Activated CD4-positive, alpha-beta T cell treated with anti-CD3 and anti-CD28 coated beads for 4 hours (primary cell): ENCODE measurements around the gene DDX31.

Source experiments
- DNase-seq, 2 donors: peaks; one replicate each; pipeline ENCODE4 v3.0.0-alpha.2; 2020

DDX31 gene

DNA sequence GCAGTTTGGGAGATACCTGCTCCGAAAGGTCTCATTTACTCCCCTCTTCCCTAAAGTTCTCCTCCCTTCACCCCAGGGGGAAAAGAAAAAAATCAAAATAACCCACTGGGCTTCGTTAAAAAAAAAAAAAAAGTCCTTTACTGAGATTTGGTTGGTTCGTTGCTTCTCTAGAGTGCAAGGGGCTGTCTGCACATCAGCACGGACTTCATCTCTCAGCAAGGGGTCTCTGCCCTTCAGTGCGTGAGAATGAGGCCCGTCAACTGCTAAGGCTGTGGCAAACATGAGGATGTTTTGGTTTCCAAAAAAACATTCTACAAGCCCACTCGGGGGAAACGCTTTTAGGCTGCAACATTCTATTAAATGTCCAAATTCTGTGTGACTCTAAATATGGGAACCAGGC, 77.3 kb downstream of the DDX31 start:
- DNase-seq = no peak

GRCh38 chr9:132591751-132592314, 78.0 kb downstream of the DDX31 start:
- no peak for DNase-seq

GRCh38 chr9:132591244-132591643, 78.5 kb downstream of the DDX31 start:
- no peak for DNase-seq

- DNase-seq = no peak
Measured at GRCh38 chr9:132590318-132591182, 79.2 kb downstream of the DDX31 start.

DNA sequence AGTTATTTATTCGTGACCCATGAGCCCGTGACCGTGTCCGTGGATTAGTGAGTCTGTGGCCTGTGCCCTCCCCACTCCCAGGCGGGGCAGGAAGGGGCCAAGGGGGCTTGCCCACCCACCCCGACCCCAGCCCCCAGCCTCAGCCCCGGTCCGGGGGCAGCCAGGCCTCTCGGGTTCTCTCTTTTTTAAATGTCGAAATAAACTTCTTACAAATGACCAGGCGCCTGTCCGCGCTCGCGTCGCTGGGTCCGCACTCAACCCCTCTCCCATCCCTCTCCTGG, 79.8 kb downstream of the DDX31 start:
- DNase-seq = no peak

GRCh38 chr9:132589148-132590036, 80.4 kb downstream of the DDX31 start:
- no peak for DNase-seq

GRCh38 chr9:132588501-132589147, 81.2 kb downstream of the DDX31 start:
- DNase-seq = no peak

DNA sequence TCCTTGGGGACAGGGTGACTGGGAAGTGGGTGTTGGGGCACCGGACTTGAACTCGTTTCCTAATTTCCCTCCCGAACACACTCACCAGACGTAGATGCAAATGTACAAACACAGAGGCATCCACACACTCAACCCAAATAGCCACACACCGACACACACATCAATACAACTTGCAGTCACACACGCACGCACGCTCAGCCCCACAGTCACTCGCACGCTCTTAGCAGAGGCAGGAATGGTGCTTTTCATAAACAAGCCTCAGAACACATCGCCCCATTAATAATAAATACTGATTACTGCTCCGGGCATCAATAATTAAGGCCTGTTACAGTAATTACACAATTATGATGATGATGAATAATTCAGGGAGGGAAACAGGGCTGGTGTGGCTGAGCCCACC, 81.7 kb downstream of the DDX31 start:
- no peak for DNase-seq

DNA sequence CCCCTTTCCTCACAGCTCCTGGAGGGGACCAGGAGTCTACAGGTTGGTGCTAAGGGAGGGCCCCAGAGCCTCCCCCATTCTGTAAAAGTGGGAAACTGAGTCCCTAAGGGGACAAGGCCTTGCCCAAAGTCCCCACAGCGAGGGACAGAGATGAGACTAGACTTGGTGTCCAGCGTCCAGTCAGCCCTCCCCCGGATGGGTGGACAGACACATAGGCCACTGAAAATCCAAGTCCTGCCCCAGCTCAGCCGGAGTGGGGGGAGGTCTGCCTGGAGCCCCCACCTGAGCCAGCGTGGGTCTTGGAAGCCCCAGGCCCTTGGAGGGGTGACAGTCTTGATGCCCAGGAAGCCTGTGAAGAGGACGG, 82.2 kb downstream of the DDX31 start:
- DNase-seq = no peak

DNA sequence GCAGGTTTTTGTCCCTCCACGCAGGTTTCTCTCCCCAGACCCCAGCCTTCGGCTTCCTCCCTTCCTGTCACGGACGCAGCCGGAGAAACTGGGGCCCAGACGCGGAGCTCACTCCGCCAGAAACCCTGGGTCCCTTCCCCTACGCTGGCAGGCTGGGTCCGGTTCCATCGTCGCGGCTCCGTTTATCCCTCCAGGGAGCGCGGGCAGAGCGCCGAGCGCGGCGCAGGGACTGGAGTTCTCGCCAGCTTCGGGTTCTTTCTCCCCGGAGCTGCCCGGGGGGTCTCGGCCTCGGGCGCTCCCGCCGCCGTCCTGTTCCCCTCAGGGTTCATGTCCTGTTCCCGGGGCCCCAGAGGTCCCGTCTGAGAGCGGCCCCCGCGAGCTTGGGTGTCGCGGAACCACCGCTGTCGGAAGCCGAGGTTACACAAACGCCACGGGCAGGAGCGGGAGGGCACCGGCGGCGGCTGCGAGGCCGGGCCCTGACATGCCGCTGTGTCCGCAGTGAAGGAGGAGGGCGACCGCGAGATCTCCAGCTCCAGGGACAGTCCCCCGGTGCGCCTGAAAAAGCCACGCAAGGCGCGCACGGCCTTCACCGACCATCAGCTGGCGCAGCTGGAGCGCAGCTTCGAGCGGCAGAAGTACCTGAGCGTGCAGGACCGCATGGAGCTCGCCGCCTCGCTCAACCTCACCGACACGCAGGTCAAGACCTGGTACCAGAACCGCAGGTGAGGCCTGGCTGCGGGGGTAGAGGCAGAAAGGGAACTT, 82.8 kb downstream of the DDX31 start:
- no peak for DNase-seq

- DNase-seq = no peak
Measured at GRCh38 chr9:132585954-132586829, 83.6 kb downstream of the DDX31 start.

DNA sequence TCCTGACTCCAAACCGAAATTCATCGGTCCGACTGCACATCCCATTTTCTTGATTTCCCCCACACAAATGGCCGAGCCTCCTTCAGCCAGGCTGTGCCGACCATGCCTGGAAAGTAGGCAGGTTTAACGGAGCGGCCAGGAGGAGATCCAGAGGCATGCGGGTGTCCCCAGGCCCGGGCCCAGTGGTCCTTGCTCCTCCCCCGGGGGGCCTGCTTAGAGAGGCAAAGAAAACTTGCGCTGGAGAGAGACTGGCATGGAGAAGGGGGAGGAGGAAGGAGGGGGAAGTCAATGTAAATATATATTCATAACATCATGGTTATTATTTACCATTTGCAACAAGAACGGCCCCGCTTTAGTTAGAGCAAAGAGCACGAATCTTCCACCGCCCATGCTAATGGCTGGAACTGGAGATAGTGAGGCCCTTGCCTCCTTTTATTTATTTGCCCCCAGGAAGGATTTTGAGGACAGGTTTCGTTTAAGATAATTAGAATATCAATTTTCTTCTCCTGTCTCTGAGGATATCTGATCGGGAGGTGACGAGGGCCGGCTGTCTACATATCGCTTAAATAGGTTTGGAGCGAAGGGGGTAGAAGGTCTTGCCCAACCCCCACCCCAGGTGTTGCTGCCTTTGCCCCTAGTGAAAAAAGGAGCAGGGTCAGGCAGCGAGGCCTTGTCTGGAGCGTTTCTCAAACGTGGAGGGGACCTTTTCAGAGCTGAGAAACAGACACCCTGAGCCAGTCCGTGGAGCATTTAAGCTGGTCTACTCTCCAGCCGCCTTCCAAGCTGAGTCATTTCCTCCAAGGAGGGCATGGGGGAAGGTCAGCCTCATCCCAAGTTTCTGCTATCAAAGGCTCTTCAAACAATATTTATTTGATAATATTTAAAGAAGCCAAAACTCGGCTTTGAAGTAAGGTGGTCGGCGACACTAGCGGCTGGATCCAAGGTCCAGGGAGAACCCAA, 84.9 kb downstream of the DDX31 start:
- no peak for DNase-seq

- DNase-seq = no peak
Measured at GRCh38 chr9:132583584-132584304, 86.0 kb downstream of the DDX31 start.

DNA sequence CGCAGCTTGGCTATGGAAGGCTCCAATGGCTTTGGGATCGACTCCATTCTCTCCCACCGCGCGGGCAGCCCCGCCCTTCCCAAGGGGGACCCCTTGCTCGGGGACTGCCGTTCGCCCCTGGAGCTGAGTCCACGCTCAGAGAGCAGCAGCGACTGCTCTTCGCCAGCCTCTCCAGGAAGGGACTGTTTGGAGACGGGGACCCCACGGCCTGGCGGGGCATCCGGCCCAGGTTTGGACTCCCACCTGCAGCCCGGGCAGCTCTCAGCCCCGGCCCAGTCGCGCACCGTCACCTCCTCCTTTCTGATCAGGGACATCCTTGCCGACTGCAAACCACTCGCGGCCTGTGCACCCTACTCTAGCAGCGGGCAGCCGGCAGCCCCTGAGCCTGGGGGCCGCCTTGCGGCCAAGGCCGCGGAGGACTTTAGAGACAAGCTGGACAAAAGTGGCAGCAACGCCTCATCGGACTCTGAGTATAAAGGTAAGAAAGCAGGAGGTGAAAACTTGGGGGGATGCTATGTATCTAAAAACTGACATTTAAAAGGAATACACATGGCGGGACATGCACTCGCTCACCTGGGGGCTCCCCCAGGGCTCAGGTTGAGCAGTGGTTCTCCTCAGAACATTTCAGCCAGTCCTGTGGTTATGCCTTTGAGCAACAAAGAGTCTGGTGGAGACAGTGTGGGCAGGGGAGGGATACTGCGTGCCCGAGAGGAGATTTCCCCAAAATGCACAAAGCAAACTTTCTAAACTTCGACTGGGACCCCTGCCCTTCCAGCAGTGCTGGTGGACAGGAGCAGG, 86.8 kb downstream of the DDX31 start:
- DNase-seq = no peak

- DNase-seq = no peak
Measured at GRCh38 chr9:132582276-132582785, 87.5 kb downstream of the DDX31 start, which contains the start of gene BARHL1. Gene BARHL1 (plus strand): TSS chr9:132582606. CDS start chr9:132582798, 192 bp downstream.

GRCh38 chr9:132579427-132579798, 90.4 kb downstream of the DDX31 start:
- DNase-seq = no peak

GRCh38 chr9:132578367-132578932, 91.3 kb downstream of the DDX31 start:
- no peak for DNase-seq

DNA sequence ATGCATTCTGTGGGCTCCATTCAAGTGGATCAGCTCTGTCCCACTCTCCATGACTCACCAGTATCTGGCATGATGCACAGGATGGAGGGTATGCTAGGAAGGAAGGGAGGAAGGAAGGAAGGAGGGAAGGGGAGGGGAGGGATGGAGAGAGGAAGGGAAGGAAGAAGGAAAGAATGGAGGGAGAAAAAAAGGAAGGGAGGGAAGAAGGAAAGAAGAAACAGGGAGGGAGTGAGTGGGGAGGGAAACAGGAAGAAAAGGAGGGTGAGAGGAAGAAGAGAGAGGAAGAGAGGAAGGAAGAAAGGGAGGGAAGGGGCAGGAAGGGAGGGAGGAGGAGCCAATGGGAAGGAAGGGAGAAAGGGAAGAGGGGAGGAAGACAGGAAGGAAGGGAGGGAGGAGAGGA, 92.7 kb downstream of the DDX31 start:
- no peak for DNase-seq
